GM12891 (cell line): ENCODE measurements around the gene RNLS.

Experiments used
- PAX5 ChIP-seq: IDR thresholded peaks from 2 replicates; pipeline ENCODE4 v1.6.1; 2011; ENCODE audit warnings: low read length, moderate library complexity, mild to moderate bottlenecking; ENCODE audit not compliant: insufficient read depth, severe bottlenecking
- POLR2A ChIP-seq: IDR thresholded peaks from 2 replicates; pipeline ENCODE4 v1.6.1; 2011; ENCODE audit warnings: low read depth, low read length, control low read depth
- POLR2AphosphoS5 ChIP-seq: IDR thresholded peaks from 2 replicates; pipeline ENCODE4 v1.6.1; 2011; ENCODE audit warnings: low read depth, low read length, control low read depth
- SPI1 ChIP-seq: IDR thresholded peaks from 2 replicates; pipeline ENCODE4 v1.6.1; 2011; ENCODE audit warnings: low read depth, low read length, control low read depth
- TAF1 ChIP-seq: IDR thresholded peaks from 2 replicates; pipeline ENCODE4 v1.6.1; 2011; ENCODE audit warnings: low read depth, low read length, control low read depth

DNA sequence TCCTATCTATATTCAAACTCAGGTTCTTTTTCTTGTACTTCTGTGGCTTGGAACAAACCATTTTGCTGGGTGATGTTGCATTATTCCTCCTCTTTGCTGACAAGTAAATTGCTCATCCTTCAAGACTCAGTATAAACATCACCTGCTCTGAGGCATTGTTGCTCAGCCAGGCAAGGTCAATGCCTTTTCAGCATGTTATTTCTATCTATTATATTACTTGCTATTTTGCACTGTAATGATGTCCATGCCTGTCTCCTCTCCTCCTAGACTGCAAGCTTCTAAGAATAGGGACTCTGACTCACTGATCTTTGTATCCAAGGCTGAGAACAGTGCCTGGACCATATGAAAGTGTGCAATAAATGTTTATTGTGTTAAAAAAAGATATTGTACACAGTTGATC lies 293.8 kb downstream of the RNLS start:
- TF ChIP-seq TAF1 (no peak), POLR2A (no peak), POLR2AphosphoS5 (no peak), PAX5 (no peak), SPI1 (no peak)
